Fibroblast of mammary gland (primary cell): Measurements from ENCODE around the gene PKP4.

ENCODE experiments used
- DNase-seq: peaks from one replicate; pipeline ENCODE4 v3.0.0-alpha.2; 2010; ENCODE audit warnings: low read depth
- H3K4me3 ChIP-seq: 2 replicates; pipeline ENCODE4 v1.5.1; 2011; ENCODE audit warnings: low read depth, mild to moderate bottlenecking, low read length, moderate library complexity; ENCODE audit not compliant: control insufficient read depth
- CTCF ChIP-seq: conservative IDR thresholded peaks from 2 replicates; pipeline ENCODE4 v1.5.1; 2011; ENCODE audit warnings: low read depth, low read length, inconsistent platforms; ENCODE audit not compliant: control insufficient read depth, insufficient read depth

Gene PKP4

GRCh38 chr2:158600155-158600802 lies 143.5 kb downstream of the PKP4 start:
- no peak overlapping the region for H3K4me3 ChIP-seq
- no peak for TF ChIP-seq CTCF
- peak; percentile 94 for DNase-seq

- DNase-seq = no peak
- H3K4me3 ChIP-seq = no peak overlapping the region
- TF ChIP-seq CTCF = no peak
These were observed 145.3 kb downstream of the PKP4 start for GRCh38 chr2:158602027-158602426.

GRCh38 chr2:158603205-158603604 lies 146.5 kb downstream of the PKP4 start:
- DNase-seq = no peak
- no peak overlapping the region for H3K4me3 ChIP-seq
- no peak for TF ChIP-seq CTCF

GRCh38 chr2:158603986-158604385 lies 147.2 kb downstream of the PKP4 start:
- no peak for DNase-seq
- TF ChIP-seq CTCF = no peak
- H3K4me3 ChIP-seq = no peak overlapping the region

- no peak for DNase-seq
- no peak for TF ChIP-seq CTCF
These were observed 153.3 kb downstream of the PKP4 start for GRCh38 chr2:158610059-158610458.

GRCh38 chr2:158616480-158617000 lies 159.8 kb downstream of the PKP4 start:
- no peak for TF ChIP-seq CTCF
- no peak for DNase-seq
- no peak overlapping the region for H3K4me3 ChIP-seq

More at GRCh38 chr2:158610059-158610458, 153.3 kb downstream of the PKP4 start:
- H3K4me3 ChIP-seq = no peak overlapping the region

GRCh38 chr2:158618891-158619490 lies 162.2 kb downstream of the PKP4 start:
- DNase-seq = peak; percentile 11
- no peak for TF ChIP-seq CTCF
- no peak overlapping the region for H3K4me3 ChIP-seq
